ENCODE data around the gene RASGRP4. TPM values are rescaled to one million over a fixed set of nuclear protein-coding genes. Genes with fewer than 3 reads are reported as not detected.
"Not testable (repeated sequence)": the region's sequence is repeated elsewhere in the genome, so short reads cannot be mapped to it uniquely, and the experiment has no call there.

The RASGRP4 gene
- 3.2 and 3.6 TPM in 2 replicates for total RNA-seq

DNA sequence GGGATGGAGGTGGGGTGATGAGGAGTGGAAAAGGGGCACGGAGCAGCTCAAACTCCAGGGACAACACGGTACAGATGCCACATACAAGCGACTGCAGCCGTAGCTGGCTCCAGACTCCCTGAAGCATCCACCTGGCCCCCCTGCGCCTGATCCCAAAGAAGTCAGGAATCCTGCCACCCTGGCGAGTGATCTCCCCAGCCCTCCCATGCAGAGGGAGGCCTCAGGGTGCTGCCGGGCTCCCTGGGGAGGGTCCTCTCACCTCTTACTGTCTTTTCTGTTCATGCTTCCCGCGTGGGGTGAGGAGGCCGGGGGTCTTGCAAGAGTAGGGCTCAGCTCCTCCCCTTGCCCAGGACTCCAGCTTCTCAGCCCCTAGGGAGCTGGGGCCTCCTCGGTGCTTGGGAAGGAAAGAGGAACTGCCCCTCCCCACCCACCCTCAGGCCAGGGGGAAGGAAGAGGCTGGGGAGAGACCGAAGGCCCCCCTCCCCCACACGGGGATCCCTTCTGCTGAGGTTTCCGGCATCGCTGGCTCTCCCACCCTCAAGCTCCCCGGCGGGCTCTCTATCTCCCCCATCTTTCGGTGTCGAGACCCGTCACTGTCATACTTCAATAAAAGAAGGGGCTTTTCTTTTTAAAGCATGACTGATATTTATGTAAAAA, at the start of gene RASGRP4:
RASGRP4 (minus strand) TSS at position 410 of the 657 bp plus-strand sequence; CDS start at position 282, 128 bp downstream.
- H3K36me3 Mint-ChIP-seq (ENCODE audit: low read depth) = no peaks in the 10 kb centered on the region
- H3K4me1 Mint-ChIP-seq = peaks cover 39% of the 10 kb centered on the region
- TF ChIP-seq, protein P1, sequence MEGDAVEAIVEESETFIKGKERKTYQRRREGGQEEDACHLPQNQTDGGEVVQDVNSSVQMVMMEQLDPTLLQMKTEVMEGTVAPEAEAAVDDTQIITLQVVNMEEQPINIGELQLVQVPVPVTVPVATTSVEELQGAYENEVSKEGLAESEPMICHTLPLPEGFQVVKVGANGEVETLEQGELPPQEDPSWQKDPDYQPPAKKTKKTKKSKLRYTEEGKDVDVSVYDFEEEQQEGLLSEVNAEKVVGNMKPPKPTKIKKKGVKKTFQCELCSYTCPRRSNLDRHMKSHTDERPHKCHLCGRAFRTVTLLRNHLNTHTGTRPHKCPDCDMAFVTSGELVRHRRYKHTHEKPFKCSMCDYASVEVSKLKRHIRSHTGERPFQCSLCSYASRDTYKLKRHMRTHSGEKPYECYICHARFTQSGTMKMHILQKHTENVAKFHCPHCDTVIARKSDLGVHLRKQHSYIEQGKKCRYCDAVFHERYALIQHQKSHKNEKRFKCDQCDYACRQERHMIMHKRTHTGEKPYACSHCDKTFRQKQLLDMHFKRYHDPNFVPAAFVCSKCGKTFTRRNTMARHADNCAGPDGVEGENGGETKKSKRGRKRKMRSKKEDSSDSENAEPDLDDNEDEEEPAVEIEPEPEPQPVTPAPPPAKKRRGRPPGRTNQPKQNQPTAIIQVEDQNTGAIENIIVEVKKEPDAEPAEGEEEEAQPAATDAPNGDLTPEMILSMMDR (IDR thresholded peaks at IDR 0.05) = no peak
- DNase-seq (peak; percentile 66), ATAC-seq (ENCODE audit: low read depth) (peak; percentile 76)
- H3K9me3 Mint-ChIP-seq = no peaks in the 10 kb centered on the region
- peak within 1 kb of the TSS; percentile 74 for H3K4me3 Mint-ChIP-seq
- ChIA-PET POLR2A (interaction anchor here (0.5 to 4.2 kb wide), 15 partner anchors 9 to 1836 kb away, joined by 3 to 31 read pairs (median 5); partner anchors contain the start of genes ACTN4, EIF3K, FAM98C and MAP4K1), CTCF (interaction anchor here (0.6 to 3.8 kb wide), 3 partner anchors 22 to 189 kb away, joined by 3 to 29 read pairs (median 3); partner anchors contain the start of gene FAM98C)
- H3K27ac Mint-ChIP-seq = peak within 1 kb of the TSS; percentile 94
- no peaks in the 10 kb centered on the region for H3K27me3 Mint-ChIP-seq
- intact Hi-C loops (cut with micrococcal nuclease) = loop anchor here (1.0 to 5.0 kb wide), 4 partner anchors 9 to 192 kb away; partner anchors contain the start of gene FAM98C

GRCh38 chr19:38475176-38475575, 49.2 kb upstream of the RASGRP4 start:
- Mint-ChIP-seq H3K4me3 (no peak overlapping the region), H3K36me3 (ENCODE audit: low read depth) (no peaks in the 10 kb centered on the region), H3K27me3 (peaks cover 5% of the 10 kb centered on the region), H3K9me3 (no peaks in the 10 kb centered on the region), H3K4me1 (no peaks in the 10 kb centered on the region), H3K27ac (no peak overlapping the region)
- TF ChIP-seq, protein P1 (IDR thresholded peaks at IDR 0.05) = no peak
- CTCF ChIA-PET = interaction anchor here (1.1 kb wide), 1 partner anchor 72 kb away, joined by 3 read pairs; the partner anchor contains the start of gene FAM98C
- intact Hi-C loops (cut with micrococcal nuclease) = no loop called here
- ATAC-seq (ENCODE audit: low read depth) (no peak), DNase-seq (no peak)
- POLR2A ChIA-PET = no interaction called here

- Mint-ChIP-seq H3K4me1 (no peaks in the 10 kb centered on the region), H3K27me3 (peaks cover 5% of the 10 kb centered on the region), H3K9me3 (no peaks in the 10 kb centered on the region), H3K27ac (no peak overlapping the region), H3K36me3 (ENCODE audit: low read depth) (no peaks in the 10 kb centered on the region), H3K4me3 (no peak overlapping the region)
- DNase-seq (no peak), ATAC-seq (ENCODE audit: low read depth) (no peak)
- POLR2A ChIA-PET = no interaction called here
- CTCF ChIA-PET = no interaction called here
- intact Hi-C loops (cut with micrococcal nuclease) = no loop called here
- TF ChIP-seq, protein P1 (IDR thresholded peaks at IDR 0.05) = no peak
These were observed 47.2 kb upstream of the RASGRP4 start for GRCh38 chr19:38473201-38473600.

GRCh38 chr19:38472725-38473124, 46.7 kb upstream of the RASGRP4 start:
- H3K9me3 Mint-ChIP-seq; H3K4me3 Mint-ChIP-seq; DNase-seq; H3K4me1 Mint-ChIP-seq; CTCF ChIA-PET; intact Hi-C loops (cut with micrococcal nuclease); POLR2A ChIA-PET; H3K27ac Mint-ChIP-seq; H3K27me3 Mint-ChIP-seq; H3K36me3 Mint-ChIP-seq (ENCODE audit: low read depth); ATAC-seq (ENCODE audit: low read depth): not testable (repeated sequence)

GRCh38 chr19:38470788-38471480, 44.9 kb upstream of the RASGRP4 start:
- intact Hi-C loops (cut with micrococcal nuclease) = no loop called here

More at GRCh38 chr19:38470788-38471480, 44.9 kb upstream of the RASGRP4 start:
- Mint-ChIP-seq H3K4me1 (no peaks in the 10 kb centered on the region), H3K27ac (no peak overlapping the region), H3K4me3 (no peak overlapping the region), H3K27me3 (peaks cover 3% of the 10 kb centered on the region), H3K36me3 (ENCODE audit: low read depth) (no peaks in the 10 kb centered on the region), H3K9me3 (no peaks in the 10 kb centered on the region)
- CTCF ChIA-PET = no interaction called here
- POLR2A ChIA-PET = no interaction called here
- ATAC-seq (ENCODE audit: low read depth) (no peak), DNase-seq (no peak)
- TF ChIP-seq, protein P1 (IDR thresholded peaks at IDR 0.05) = no peak
